NB4 (cell line): Measurements from ENCODE around the gene TCF12.

ENCODE experiments used
- DNase-seq: peaks from one replicate; pipeline ENCODE4 v3.0.0; 2010; ENCODE audit warnings: low read depth
- H3K4me3 ChIP-seq: one replicate; pipeline ENCODE4 v1.5.1; 2011; ENCODE audit warnings: mild to moderate bottlenecking, low read depth, low read length, moderate library complexity
- CTCF ChIP-seq: IDR thresholded peaks from one replicate; pipeline ENCODE4 v1.5.1; 2012; ENCODE audit warnings: low read depth, low read length
- MYC ChIP-seq: IDR thresholded peaks from 2 replicates; pipeline ENCODE4 v1.6.1; 2011; ENCODE audit warnings: low read depth, low read length
- POLR2A ChIP-seq: IDR thresholded peaks from 2 replicates; pipeline ENCODE4 v1.6.1; 2011; ENCODE audit warnings: mild to moderate bottlenecking; ENCODE audit not compliant: insufficient read length; ENCODE audit errors: extremely low read depth
- TF ChIP-seq, protein P1 (sequence below): IDR thresholded peaks from 2 replicates; pipeline ENCODE4 v1.6.1; 2011; ENCODE audit warnings: low read depth, low read length

The TCF12 gene

GRCh38 chr15:57086857-57087427, 168.5 kb downstream of the TCF12 start:
- DNase-seq = no peak
- no peak overlapping the region for H3K4me3 ChIP-seq
- TF ChIP-seq MYC = no peak
- TF ChIP-seq POLR2A = no peak
- TF ChIP-seq, protein P1, sequence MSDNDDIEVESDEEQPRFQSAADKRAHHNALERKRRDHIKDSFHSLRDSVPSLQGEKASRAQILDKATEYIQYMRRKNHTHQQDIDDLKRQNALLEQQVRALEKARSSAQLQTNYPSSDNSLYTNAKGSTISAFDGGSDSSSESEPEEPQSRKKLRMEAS = no peak
- no peak for TF ChIP-seq CTCF

GRCh38 chr15:57089815-57090495, 171.5 kb downstream of the TCF12 start:
- no peak for TF ChIP-seq POLR2A
- DNase-seq = no peak

DNA sequence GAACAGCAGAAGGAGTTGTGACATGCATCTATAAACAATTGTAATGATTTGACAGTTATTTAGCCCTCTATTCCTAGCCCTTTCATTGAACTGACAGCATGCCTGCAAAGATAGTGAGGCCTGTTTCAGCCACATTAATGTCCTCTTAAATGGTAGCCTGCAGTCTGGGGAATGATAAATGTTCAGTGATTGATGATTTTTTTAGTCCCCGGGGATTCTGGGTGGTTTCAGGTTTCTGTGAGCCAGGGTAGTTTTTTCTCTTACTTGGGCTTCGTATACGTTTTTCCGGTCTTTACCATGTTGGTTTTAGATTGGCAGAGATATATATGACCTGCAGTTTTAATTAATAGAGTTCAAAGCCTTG, 172.0 kb downstream of the TCF12 start:
- no peak for DNase-seq
- H3K4me3 ChIP-seq = no peak overlapping the region
- TF ChIP-seq CTCF (no peak), MYC (no peak), POLR2A (no peak)
- TF ChIP-seq, protein P1 = no peak

More at GRCh38 chr15:57089815-57090495, 171.5 kb downstream of the TCF12 start:
- H3K4me3 ChIP-seq = no peak overlapping the region

GRCh38 chr15:57091636-57092035, 173.2 kb downstream of the TCF12 start:
- TF ChIP-seq CTCF (no peak), MYC (no peak), POLR2A (no peak)
- TF ChIP-seq, protein P1 = no peak
- DNase-seq = no peak
- H3K4me3 ChIP-seq = no peak overlapping the region

DNA sequence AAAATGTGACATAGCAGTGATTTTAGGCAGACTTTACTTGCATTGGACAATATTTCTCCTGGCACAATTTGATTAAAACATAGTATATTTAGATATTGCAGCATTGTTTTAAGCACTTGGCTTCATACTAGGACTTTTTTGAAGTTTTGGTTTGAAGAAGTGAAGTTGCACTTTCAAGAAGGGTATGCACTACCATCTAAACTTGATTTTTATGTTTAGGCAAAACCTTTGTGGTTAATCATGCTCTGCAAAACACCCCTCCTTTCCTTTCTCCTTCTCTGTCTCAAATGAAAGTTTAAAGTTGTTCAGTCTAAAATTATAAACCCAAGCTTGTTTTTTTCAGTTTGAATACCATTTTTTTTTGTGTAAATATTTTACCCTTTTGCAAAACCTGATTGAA, 173.8 kb downstream of the TCF12 start:
- DNase-seq = no peak
- TF ChIP-seq MYC (no peak), POLR2A (no peak), CTCF (no peak)
- TF ChIP-seq, protein P1 = no peak
- H3K4me3 ChIP-seq = no peak overlapping the region

GRCh38 chr15:57094321-57095257, 176.1 kb downstream of the TCF12 start:
- TF ChIP-seq, protein P1 = no peak
- TF ChIP-seq MYC (no peak), CTCF (no peak), POLR2A (no peak)
- no peak for DNase-seq

More at GRCh38 chr15:57094321-57095257, 176.1 kb downstream of the TCF12 start:
- H3K4me3 ChIP-seq = no peak overlapping the region
